HG03520 (cell line): ENCODE measurements around the gene MYORG.
"Not testable (repeated sequence)": the region's sequence is repeated elsewhere in the genome, so short reads cannot be mapped to it uniquely, and the experiment has no call there.

ENCODE experiments used
- ATAC-seq: cut with Tn5 transposase; IDR thresholded peaks from one replicate; pipeline ENCODE4 v1.9.1; 2021; ENCODE audit warnings: mild to moderate bottlenecking, moderate library complexity; ENCODE audit not compliant: unreplicated experiment

The MYORG gene

DNA sequence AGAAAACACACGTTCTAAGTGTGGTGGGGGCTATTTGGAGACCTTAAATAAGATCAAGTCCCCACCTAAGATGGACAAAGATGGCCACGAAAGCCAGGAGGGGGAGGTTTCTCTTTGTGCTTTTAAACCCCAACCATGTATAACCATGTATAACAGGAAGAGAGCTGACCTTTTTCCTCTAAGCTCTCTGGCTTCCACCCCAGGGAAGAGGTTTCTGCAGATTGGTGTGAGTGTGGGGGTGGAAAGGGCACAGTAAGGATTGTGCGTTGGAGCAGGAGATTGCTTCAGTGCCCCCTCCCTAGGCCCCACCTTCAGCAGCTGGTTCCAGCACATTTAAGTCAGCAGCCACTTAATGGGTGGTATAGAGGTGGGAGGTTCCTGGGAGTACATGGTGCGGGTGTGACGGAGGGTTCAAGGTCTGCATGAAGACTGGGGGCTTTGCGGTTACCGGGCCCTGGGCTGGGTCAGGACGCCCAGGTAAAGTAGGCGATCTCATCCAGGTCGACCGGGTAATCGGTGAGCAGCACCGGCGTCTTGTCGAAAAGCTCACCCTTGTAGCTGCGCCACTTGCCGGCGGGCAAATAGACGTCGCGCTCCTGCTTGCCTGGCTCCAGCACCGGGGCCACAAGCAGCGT, 6.2 kb downstream of the MYORG start:
- no peak for ATAC-seq

- no peak for ATAC-seq
Observed at GRCh38 chr9:34369636-34370035, 7.1 kb downstream of the MYORG start.

GRCh38 chr9:34368796-34369195, 7.9 kb downstream of the MYORG start:
- not testable (repeated sequence) for ATAC-seq

DNA sequence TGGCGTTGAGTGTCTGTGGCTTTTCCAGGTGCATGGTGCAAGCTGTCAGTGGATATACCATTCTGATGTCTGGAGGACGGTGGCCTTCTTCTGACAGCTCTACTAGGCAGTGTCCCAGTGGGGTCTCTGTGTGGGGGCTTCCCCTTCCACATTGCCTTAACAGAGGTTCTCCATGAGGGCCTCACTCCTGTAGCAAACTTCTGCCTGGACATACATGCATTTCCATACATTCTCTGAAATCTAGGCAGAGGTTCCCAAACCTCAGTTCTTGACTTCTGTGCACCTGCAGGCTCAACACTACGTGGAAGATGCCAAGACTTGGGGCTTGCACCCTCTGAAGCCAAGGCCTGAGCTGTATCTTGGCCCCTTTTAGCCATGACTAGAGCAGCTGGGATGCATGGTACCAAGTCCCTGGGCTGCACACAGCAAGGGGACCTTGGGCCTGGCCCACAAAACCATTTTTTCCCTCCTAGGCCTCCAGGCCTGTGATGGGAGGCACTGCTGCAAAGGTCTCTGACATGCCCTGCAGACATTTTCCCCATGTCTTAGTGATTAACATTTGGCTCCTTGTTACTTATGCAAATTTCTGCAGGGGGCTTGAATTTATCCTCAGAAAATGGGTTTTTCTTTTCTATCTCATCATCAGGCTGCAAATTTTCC, 8.8 kb downstream of the MYORG start:
- ATAC-seq: not testable (repeated sequence)

GRCh38 chr9:34366365-34366764, 10.3 kb downstream of the MYORG start:
- no peak for ATAC-seq

DNA sequence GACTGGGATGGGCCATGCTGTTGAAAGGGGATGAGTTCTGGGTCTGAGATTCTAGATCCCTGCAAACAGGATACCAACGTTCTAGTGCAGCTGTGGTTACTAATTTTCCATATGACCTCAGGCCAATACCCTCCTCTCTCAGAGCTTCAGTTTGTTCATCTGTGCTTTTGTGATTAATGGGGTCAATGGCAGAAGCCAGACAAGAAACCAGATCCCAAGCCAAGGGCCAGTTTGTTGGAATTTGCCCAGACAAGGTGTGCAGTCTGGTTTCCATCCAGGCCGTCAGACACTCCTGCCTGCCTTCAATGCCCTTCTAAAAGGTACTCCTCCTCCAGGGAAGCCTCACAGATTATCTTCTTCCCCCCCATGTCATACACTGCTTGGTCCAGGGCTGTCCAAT, 11.4 kb downstream of the MYORG start:
- no peak for ATAC-seq

DNA sequence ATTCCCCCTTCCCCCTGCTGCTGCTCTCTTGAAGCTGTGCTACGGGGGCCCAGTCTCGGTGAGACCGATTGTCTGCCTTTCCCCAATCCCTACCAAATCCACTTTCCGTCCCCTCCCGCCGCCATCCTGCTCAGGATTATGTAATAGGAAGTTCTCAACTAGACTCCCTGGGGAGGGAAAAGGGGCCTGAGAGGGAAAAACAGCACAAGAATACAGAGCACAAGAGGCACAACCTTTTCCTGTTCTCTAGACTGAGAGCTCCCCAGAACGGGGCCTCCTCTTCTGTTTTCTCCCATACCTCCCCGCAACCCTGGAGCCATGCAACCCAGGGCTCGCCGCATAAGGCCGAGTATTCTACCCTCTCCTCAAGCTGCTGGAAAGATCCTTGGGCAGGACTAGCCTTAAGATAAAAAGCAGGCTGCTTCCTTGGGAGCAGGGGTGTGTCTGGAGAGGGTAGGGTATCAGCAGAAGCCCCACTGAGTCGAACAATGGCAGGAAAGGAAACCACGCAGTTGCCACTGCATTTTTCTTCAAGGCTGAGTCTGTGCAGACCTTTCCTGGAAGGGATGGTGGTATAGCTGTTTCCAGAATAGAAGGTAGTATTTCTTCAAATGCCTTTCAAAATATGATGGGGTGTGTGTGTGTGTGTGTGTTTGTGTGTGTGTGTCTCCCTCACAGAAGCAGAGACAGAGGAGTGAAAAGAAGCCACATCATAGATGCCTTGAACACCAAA, 12.9 kb downstream of the MYORG start:
- ATAC-seq: no peak

DNA sequence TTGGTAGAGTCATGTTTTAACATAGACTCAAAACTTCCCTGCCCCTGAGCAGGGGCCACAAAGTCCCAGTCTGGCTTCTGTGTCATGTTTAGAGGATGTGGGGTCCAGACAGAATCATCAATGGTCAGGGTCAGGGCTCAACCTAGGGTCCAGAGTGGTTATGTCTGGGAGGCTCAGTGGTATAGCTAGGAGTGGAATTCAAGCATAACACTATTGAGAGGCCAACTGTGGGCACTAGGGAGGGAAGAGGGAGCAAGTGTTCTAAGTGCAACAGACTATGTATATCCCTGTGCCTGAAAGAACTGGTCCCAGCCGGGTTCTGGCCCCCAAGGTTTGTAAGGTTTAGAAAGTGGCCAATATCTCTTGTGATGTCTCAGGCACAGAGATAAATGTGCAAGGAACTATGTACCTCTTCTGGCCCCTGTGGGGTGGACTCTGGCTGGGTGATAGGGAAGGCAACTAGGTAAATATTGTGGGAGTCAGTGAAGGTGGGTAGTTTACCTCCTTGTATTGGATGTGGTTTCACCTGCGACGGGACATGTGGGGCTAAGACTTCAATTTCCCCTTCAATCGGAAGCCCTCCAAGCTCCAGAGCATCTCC, 14.0 kb downstream of the MYORG start:
- no peak for ATAC-seq

GRCh38 chr9:34352957-34353356, 23.7 kb downstream of the MYORG start:
- ATAC-seq: not testable (repeated sequence)

DNA sequence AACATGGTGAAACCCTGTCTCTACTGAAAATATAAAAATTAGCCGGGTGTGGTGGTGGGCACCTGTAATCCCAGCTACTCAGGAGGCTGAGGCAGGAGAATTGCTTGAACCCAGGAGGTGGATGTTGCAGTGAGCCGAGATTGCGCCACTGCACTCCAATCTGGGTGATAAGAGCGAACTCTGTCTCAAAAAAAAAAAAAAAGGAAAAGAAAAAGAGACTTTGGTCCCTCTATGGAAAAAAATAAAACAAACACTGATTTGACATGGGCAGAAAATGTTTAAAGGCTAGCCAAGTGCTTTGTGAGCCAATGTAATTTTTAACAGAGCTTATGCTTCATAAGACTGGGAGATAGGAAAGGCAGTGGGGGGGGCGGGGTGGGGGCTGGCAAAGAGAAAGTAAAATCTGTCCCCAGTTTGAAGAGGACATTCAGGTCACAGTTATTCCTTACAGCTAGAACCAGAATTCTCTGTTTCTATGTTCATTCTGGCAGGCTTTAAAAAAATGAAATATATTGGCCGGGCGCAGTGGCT, 24.5 kb downstream of the MYORG start:
- not testable (repeated sequence) for ATAC-seq

DNA sequence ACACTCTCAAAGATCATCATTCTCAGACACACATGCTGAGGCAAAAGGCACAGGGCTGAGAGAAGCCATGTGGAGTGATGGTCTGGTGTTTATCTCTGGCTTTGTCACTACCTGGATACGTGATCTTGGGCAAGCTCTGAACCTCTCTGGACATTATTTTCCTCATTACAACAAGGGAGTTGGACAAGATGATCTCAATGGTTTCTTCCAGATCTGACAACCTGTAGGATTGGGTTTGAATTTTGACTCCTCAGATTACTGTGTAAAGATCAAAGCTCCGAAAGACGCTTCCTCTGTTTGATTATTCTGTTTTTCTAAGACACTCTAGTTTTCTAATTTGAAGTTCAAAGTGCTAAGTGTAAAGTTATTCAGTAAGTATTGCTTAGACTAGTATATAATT, 27.4 kb downstream of the MYORG start:
- no peak for ATAC-seq

GRCh38 chr9:34347800-34348158, 28.9 kb downstream of the MYORG start:
- no peak for ATAC-seq

GRCh38 chr9:34346873-34347799, 29.6 kb downstream of the MYORG start:
- no peak for ATAC-seq

GRCh38 chr9:34343605-34344004, 33.1 kb downstream of the MYORG start:
- ATAC-seq: no peak

GRCh38 chr9:34343090-34343489, 33.6 kb downstream of the MYORG start:
- no peak for ATAC-seq

GRCh38 chr9:34341659-34342295, 34.9 kb downstream of the MYORG start:
- ATAC-seq: no peak

DNA sequence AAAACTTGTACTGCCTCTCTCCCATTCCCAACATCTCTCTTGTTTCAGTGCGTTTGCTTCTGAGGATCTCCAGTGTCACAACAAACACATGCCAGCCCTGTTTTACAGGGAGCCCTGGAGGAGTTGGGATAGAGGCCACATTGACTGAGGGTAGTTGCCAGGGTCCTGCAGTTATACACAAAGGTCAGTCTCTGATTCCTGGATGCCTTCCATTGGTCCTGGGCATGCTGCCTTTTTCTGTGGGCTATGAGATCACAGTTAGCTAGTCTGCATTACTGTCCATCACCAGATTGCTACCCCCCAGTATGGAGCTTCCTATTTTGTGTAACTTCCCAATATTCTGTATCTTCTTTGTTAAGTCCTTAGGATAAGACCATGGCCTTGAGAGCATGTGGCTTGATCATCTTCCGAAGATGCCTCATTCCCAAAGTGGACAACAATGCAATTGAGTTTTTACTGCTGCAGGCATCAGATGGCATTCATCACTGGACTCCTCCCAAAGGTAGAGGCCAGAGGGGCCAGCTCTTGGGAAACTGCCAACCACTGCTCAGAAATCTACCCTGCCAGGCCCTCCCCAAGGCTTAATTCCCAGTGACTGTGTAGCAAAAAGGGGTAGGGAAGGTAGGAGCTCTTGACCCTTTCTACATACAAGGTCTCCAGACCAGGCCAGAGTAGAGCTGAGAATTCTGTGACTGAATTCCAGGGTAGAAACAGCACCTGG, 37.9 kb downstream of the MYORG start:
- ATAC-seq: no peak

DNA sequence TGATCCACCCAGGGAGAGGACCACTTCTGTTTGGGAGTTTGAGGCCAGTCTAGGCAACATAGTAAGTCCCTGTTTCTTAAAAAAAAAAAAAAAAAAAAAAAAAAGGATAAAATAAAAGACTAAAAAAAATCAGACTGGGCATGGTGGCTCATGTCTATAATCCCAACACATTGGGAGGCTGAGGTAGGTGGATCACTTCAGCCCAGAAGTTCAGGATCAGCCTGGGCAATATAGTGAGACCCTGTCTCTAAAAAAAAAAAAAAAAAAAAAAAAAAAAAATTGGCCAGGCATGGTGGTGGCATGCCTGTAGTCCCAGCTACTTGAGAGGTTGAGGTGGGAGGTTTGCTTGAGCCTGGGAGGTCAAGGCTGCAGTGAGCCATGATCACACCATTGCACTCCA, 38.6 kb downstream of the MYORG start:
- ATAC-seq: not testable (repeated sequence)

GRCh38 chr9:34337403-34337802, 39.3 kb downstream of the MYORG start:
- no peak for ATAC-seq
